Ishikawa (cell line): Measurements from ENCODE around the gene TRPM3.

Source experiments
- CREB1 ChIP-seq: IDR thresholded peaks from 2 replicates; pipeline ENCODE4 v1.6.1; 2012; ENCODE audit warnings: low read depth
- EGR1 ChIP-seq: IDR thresholded peaks from 2 replicates; pipeline ENCODE4 v1.6.1; 2012
- EP300 ChIP-seq: IDR thresholded peaks from 2 replicates; pipeline ENCODE4 v1.6.1; 2012; ENCODE audit warnings: borderline replicate concordance
- NFIC ChIP-seq: IDR thresholded peaks from 2 replicates; pipeline ENCODE4 v1.6.1; 2012
- RAD21 ChIP-seq: IDR thresholded peaks from 2 replicates; pipeline ENCODE4 v1.6.1; 2012; ENCODE audit warnings: low read depth
- REST ChIP-seq: IDR thresholded peaks from 2 replicates; pipeline ENCODE4 v1.6.1; 2012; ENCODE audit warnings: low read depth, mild to moderate bottlenecking
- TAF1 ChIP-seq: IDR thresholded peaks from 2 replicates; pipeline ENCODE4 v1.6.1; 2012; ENCODE audit warnings: low read depth, mild to moderate bottlenecking
- TCF12 ChIP-seq: IDR thresholded peaks from 2 replicates; pipeline ENCODE4 v1.6.1; 2012; ENCODE audit warnings: low read depth
- TEAD4 ChIP-seq: IDR thresholded peaks from 2 replicates; pipeline ENCODE4 v1.6.1; 2012
- YY1 ChIP-seq: IDR thresholded peaks from 2 replicates; pipeline ENCODE4 v1.6.1; 2012; ENCODE audit warnings: low read depth

GRCh38 chr9:70617033-70617828 lies 504.2 kb downstream of the TRPM3 start:
- TF ChIP-seq TCF12, result no peak
- no peak for TF ChIP-seq CREB1
- no peak for TF ChIP-seq TAF1
- TF ChIP-seq REST, result no peak
- TF ChIP-seq EGR1, result no peak
- no peak for TF ChIP-seq YY1
- no peak for TF ChIP-seq RAD21
- TF ChIP-seq EP300, result no peak
- no peak for TF ChIP-seq NFIC
- TF ChIP-seq TEAD4, result no peak
